D721Med (cell line): ENCODE measurements around the gene EEPD1.

Experiments used
- DNase-seq: peaks from one replicate; pipeline ENCODE4 v3.0.0; 2011; ENCODE audit warnings: low spot score; ENCODE audit not compliant: insufficient read length
- FAIRE-seq: peaks from 2 replicates; lab custom pipeline; 2011; peaks lifted over from hg19 to GRCh38; lab: Jason Lieb, UNC
- TF ChIP-seq, protein P1 (sequence below): IDR thresholded peaks from 2 replicates; pipeline ENCODE4 v1.5.1; 2012; ENCODE audit warnings: mild to moderate bottlenecking, control low read depth; ENCODE audit not compliant: insufficient read depth; ENCODE audit errors: missing control alignments

Gene EEPD1

DNA sequence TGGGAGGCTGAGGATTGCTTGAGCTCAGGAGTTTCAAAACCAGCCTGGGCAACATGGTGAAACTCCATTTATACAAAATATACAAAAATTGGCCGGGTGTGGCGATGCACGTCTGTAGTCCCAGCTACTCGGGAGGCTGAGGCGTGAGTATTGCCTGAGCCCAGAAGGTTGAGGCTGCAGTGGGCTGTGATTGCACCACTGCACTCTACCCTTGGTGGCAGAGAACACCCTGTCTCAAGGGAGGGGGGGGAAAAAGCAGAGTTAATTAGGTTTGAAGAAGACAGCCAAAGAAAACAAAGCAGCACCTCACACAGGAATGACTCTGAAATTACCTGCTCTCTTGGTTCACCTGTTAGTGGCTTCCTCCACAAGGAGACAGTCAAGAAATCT, 110.0 kb downstream of the EEPD1 start:
- no peak for FAIRE-seq
- no peak for DNase-seq
- TF ChIP-seq, protein P1, sequence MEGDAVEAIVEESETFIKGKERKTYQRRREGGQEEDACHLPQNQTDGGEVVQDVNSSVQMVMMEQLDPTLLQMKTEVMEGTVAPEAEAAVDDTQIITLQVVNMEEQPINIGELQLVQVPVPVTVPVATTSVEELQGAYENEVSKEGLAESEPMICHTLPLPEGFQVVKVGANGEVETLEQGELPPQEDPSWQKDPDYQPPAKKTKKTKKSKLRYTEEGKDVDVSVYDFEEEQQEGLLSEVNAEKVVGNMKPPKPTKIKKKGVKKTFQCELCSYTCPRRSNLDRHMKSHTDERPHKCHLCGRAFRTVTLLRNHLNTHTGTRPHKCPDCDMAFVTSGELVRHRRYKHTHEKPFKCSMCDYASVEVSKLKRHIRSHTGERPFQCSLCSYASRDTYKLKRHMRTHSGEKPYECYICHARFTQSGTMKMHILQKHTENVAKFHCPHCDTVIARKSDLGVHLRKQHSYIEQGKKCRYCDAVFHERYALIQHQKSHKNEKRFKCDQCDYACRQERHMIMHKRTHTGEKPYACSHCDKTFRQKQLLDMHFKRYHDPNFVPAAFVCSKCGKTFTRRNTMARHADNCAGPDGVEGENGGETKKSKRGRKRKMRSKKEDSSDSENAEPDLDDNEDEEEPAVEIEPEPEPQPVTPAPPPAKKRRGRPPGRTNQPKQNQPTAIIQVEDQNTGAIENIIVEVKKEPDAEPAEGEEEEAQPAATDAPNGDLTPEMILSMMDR: no peak

DNA sequence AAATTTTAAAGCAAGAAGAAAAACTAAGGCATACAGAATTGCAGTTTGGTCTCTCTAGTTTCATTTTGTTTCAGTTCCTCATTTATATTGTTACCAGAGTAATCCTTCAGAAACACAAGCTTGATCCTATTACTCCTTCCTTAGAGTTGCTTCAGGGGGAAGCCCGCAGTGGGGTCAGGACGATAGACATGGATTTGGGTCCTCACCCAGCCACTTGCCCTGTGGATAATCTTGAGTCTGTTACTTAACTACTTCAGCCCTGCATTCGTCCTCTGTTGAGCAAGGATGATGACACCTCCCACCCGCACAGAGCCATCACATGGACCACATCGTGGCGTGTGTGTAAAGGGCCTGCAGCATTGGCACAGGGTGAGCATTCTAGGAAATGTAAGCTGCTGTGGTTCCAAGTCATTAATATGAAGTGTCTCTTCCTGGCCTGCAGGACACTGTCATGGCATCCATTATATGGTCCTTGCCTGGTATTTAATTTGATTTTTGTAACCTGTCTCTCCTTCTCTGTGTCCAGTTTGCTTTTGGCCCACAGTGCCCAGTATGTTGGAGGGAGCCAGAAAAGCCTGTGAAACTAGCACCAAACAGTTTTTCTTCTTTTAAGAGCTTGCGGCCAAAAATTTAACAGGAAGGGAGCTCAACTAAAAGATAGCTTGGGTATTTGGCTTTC, 111.2 kb downstream of the EEPD1 start:
- DNase-seq (no peak), FAIRE-seq (no peak)

DNA sequence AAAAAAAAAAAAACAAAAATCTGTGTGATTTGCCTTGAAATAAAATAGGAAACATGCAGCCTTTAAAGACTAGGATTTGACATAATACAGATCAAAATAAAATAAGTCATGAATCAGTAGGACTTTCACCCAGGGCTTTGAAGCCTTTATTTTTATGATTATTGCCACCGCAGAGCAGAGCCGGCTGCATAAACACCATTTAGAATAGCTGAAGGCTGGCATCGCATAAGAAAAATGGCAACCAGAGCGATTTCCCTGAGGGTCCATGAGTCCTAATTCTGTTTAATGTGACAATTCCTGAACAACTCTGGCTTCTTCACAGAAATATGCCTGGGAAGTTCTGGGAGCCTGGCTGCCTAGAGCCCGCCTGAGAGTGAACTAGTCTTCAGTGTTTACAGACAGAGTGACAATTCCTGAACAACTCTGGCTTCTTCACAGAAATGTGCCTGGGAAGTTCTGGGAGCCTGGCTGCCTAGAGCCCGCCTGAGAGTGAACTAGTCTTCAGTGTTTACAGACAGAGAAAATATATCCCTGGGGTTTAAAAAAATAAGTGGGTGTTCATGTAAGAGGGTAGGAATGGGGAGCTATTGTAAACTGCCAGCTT, 112.0 kb downstream of the EEPD1 start:
- TF ChIP-seq, protein P1: no peak
- DNase-seq: no peak
- FAIRE-seq: no peak

More for the DNA sequence above, 111.2 kb downstream of the EEPD1 start:
- TF ChIP-seq, protein P1: no peak

DNA sequence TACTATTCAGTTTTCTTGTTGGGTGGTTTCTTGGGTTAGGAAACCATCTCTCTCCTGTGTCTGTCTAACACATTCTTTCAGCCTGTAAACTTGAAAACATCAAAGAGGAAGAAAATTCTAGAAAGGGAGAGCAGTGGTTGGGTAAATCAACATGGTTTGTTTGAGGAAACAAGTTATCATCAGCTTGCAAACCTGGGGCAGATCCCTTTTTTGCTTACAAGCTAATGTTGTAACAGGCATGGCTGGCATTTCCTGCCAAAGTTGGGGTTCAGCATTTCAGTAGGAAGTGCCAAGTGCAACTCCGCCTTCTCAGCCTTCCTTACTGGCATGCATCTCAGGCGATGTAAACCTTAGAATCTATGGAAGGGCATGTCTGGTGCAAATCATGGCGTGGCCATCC, 112.6 kb downstream of the EEPD1 start:
- TF ChIP-seq, protein P1: no peak
- FAIRE-seq (no peak), DNase-seq (no peak)

DNA sequence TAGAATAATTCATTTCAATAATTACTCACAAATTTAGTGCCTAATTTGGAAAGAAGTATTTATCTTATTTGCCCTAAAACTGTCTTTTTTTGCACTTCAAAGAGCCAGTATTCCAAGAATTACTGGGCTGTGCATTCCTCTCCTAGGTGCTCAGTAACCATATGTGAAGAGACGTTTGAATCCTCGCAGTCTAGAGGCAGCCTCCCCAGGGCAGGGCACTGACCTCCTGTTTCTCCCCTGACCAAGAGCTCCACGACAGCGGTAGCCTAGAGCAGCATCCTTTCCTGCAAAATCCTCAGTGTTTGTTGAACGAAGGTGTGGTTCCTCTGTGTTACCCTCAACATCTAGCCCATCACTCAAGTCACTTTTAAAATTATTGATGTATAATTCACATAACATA, 113.1 kb downstream of the EEPD1 start:
- DNase-seq (no peak), FAIRE-seq (no peak)
- TF ChIP-seq, protein P1: no peak

DNA sequence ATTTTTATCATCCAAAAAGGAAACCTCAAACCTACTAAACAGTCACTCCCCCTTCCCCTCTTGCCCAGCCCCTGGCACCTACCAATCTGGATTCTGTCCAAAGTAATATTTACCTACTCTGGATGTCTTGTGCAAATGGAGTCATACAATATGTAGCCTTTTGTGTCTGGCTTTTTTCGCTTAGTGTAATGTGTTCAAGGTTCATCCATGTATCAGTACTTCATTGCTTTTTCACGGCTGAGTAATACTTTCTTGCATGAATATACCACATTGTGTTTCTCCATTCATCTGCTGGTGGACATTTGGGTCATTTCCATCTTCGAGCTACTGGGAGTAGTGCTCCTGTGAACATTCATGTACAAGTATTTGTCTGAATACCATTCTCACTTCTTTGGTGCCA, 113.6 kb downstream of the EEPD1 start:
- no peak for DNase-seq
- no peak for FAIRE-seq
- TF ChIP-seq, protein P1: no peak

DNA sequence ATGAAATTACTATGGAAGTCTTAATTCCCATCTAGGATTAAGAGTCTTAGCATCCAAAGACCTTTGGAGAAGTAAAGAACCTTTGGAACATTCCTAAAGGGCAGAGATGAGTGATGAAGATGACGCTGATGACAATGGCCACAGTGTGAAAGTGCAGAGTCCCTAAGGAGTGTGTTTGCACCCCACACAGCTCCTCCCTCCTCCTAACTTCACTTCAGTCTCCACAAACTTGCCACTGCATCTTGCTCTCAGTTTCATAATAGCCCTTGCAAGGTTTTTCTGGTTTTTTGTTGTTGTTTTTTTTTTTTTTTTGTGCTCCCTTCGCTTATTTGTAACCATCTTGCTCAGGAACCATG, 119.1 kb downstream of the EEPD1 start:
- DNase-seq (no peak), FAIRE-seq (no peak)
- TF ChIP-seq, protein P1: no peak
